CD4-positive, alpha-beta T cell treated with Interleukin-17A for 4 hours (primary cell): Measurements from ENCODE around the gene SLC19A3.
"Not testable (repeated sequence)": the region's sequence is repeated elsewhere in the genome, so short reads cannot be mapped to it uniquely, and the experiment has no call there.

Experiments
- DNase-seq: peaks from one replicate; pipeline ENCODE4 v3.0.0-alpha.2; 2020; ENCODE audit warnings: mixed read lengths

Gene SLC19A3

GRCh38 chr2:227701556-227701955 lies 16.3 kb downstream of the SLC19A3 start:
- DNase-seq: no peak

- DNase-seq: no peak
Observed at GRCh38 chr2:227696990-227697679, 20.7 kb downstream of the SLC19A3 start.

GRCh38 chr2:227687189-227687588 lies 30.6 kb downstream of the SLC19A3 start:
- no peak for DNase-seq

GRCh38 chr2:227684258-227684657 lies 33.6 kb downstream of the SLC19A3 start:
- no peak for DNase-seq

GRCh38 chr2:227677928-227678327 lies 39.9 kb downstream of the SLC19A3 start:
- DNase-seq: no peak

DNA sequence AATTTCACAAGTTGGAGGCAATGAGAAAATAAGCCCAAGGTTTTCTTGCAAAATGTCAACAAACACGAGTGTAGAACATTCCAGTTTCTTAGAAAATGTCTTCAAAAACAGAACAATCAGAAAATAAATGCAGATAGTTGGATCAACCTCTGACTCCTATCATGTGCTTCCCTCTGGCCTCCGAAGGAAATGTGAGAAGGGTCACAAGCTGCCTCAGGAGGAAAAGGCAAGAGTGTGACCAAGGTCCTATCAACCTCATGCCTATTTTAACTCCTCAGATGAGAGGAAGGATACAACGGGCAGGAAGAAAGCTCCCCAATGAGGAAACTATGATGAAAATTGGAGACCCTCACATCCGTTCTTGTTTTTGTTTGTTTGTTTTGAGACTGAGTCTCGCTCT lies 43.3 kb downstream of the SLC19A3 start:
- no peak for DNase-seq

GRCh38 chr2:227673620-227674019 lies 44.2 kb downstream of the SLC19A3 start:
- DNase-seq: not testable (repeated sequence)

GRCh38 chr2:227671170-227671905 lies 46.5 kb downstream of the SLC19A3 start:
- no peak for DNase-seq

DNA sequence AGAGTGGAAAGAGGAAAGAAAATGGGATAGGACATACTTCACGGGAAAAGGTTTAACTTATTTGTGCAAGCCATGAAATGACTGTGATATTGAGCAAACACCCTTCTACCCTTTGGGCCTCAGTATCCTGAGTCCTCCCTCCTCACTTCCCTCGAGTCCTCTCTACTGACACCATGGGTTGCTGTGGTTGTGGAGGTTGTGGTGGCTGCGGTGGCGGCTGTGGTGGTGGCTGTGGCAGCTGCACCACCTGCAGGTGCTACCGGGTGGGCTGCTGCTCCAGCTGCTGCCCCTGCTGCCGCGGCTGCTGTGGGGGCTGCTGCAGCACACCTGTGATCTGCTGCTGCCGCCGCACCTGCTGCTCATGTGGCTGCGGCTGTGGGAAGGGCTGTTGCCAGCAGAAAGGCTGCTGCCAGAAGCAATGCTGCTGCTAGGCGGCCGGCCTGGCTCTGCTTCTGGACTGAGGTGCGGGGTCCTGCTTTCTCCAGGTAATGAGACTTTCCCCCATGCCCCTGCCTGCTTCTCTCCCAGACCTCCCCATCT lies 51.1 kb downstream of the SLC19A3 start, which contains the start of gene SCYGR5:
TSS of gene SCYGR5 (plus strand) at position 174 of the 540 bp plus-strand sequence. CDS start at position 174, 0 bp downstream.
- DNase-seq: not testable (repeated sequence)

DNA sequence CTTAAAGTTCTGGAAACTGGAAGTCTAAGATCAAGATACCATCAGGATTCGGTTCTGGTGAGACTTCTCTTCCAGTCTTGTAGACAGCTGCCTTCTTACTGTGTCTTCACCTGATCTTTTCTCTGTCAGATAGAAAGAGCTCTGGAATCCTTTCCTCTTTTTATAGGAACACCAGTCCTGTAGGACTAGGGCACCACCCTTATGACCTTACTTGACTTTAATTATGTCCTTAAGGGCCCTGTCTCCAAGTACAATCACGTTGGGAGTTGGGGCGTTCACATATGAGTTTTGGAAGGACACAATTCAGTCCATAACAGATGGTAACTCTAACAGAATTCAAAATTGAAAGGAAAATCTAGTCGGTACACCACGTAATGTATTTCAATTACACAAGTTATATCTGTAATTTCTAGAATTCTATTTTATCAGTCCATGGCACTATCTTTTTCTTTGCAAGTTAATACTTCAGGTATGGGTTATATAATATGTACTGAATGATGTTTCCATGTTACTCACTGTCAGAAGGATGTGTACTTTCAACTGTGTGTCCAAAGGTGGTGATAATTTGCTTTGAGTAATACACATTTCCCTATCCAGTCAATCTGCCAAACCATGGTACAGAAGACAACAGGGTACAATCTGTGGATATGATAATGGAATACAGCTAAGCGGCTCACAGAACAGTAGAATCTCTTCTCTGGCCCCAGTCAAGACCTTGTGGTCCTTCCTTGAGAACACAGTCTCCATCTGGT lies 52.5 kb downstream of the SLC19A3 start:
- DNase-seq: no peak

GRCh38 chr2:227661827-227662226 lies 56.0 kb downstream of the SLC19A3 start:
- DNase-seq: no peak

GRCh38 chr2:227661025-227661649 lies 56.7 kb downstream of the SLC19A3 start:
- DNase-seq: no peak

GRCh38 chr2:227657199-227657845 lies 60.5 kb downstream of the SLC19A3 start:
- DNase-seq: no peak

DNA sequence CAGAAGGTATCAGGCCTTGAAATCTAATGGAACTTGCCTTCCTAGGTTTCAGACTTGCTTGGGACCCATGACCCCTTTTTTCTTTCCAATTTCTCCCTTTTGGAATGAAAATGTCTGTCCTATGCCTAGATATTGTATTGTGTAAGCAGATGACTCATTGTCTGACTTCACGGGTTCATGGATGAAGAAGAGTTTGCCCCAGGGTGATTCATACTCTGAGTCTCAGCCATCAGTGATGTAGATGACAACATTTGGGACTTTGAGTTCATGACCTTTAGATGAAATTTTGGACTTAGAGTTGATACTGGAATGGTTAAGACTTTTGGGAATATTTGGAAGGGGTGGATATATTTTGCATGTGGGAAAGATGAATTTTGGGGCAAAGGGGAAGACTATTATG lies 62.4 kb downstream of the SLC19A3 start:
- no peak for DNase-seq

GRCh38 chr2:227654426-227654825 lies 63.4 kb downstream of the SLC19A3 start:
- no peak for DNase-seq

DNA sequence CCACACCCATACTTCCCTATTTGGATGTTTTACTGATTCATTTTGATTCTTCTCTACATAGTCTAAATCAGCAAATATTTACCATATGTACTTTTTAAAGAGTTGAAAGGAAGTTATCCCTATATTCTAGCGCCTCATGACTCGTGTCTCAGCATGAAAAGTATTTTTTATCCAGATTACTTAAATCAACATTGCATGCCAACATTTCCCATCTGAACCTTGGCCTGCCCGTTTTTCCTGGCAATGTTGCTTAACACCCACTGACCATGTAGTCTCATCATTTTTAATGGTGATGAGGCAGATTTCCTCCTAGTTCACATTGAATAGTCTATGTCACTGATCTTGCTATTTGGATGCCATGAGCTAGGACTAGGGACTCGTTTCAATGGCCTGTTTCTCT lies 64.4 kb downstream of the SLC19A3 start:
- DNase-seq: no peak

DNA sequence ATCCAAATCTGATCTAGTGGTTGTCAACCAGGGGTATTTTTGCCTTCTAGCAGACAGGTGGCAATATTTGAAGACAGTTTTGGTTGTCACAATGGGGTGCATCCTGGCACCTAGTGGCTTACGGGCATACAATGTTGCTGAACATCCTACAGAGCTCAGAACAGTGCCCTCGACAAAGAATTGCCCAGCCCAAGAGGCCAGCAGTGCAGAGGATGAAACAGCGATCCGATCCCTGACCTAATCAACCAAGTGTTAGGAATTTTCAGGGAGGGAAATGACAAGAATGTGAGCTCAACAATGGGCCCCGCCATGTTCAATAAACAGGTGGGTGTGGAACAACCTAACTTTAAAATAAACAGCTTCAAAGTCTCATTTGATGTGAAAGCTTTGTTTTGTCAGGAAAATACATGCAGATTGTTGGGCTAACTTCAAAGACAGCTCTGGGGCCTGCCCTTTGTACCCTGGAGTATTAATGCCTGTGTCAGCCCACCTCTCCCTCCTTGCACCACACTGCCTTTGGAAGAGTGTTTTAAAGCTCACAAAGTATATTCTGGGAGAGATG lies 73.8 kb downstream of the SLC19A3 start:
- no peak for DNase-seq

DNA sequence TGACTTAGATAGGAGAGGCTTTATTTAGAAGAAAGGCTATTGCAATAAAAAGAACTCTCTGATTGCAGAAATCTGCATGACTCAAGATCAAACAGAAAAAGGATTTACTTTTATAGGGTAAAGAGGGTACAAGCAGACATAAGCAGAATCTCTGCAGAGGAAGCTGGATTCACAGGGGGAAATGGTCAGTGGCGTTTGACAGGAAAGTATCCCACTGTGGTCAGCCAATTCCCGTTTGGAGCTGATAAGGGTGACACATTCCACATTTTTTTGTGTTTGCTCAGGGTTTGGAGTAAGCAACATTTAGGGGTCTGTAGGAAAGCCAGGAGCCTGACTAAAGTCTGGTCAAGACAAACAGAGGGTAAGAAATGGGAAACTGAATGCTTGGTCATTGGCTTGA lies 75.2 kb downstream of the SLC19A3 start:
- no peak for DNase-seq

GRCh38 chr2:227634201-227634600 lies 83.6 kb downstream of the SLC19A3 start:
- no peak for DNase-seq
